Jurkat, Clone E6-1 (cell line): ENCODE data around the gene CNTN3.

Experiments used
- DNase-seq: peaks from one replicate; pipeline ENCODE4 v3.0.0-alpha.2; 2011; ENCODE audit warnings: low read depth, low spot score
- H3K4me3 ChIP-seq: 2 replicates; pipeline ENCODE4 v1.5.1; 2011; ENCODE audit warnings: mild to moderate bottlenecking, low read length, control low read depth, moderate library complexity

CNTN3 gene

DNA sequence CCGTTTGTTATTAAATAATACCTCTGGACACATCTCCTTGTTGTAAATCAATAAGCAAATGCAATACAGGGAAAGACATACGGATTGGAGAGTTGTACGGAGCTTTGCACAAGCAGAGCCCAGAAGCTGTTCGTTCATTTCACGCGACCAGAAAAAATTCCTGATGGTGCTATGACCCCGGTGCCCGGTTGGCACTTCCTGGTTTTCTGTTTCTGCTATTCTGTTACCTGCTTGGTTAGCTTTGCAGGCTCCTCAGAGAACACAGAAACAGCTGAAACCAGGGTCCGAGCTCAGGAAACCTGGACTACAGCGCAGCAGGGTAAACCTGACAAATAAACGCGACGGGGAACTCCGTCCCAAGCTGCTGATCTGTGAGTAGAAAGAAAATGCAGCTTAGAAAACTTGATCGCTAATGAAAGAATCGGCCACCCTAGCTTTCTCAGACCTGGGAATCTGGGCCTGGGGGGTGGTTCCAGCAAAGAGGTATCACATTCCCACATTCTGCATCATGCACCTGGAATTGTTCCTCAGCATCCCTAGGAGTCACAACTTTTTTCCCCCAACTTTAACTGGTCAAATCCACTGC is 845 bp downstream of the CNTN3 start:
- no peak for DNase-seq
- H3K4me3 ChIP-seq, result no peak overlapping the region

DNA sequence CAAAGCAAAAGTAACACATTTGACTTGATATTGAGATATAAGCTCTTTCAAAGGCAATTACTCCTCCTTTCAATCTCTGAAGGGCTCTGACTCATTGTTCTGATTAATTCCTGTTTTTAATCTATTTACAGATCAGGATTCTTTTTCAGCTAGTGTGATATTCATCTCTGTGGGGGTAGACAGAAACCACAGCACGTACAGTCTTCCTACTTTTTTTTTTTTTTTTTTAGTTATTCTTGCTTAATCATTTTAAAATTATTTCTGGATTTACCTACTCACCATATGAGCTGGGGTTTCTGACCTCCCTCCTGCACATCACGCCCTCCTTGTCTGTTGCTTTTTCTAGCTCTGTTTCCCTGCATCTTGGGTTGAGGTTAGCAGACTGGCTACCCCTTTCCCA is 1.4 kb downstream of the CNTN3 start:
- H3K4me3 ChIP-seq, result no peak overlapping the region
- DNase-seq, result no peak

DNA sequence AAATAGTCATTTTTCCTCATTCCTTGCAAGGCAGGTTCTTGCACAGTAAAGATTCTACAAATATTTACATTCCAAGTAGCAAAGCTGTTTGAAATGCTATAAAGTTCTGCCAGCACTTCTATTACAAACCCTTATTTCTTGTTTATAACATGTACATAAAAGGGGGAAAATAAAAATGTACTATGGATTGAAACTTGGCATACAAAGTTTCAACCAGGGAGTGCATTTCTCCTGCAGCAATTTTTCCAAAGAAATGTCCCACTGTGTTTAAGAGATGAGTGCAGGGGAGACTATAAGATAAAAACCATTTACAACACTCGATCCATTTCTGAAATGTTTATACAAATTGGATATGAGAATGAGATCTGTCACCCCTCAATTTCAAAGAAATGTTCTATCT is 3.3 kb downstream of the CNTN3 start:
- no peak for DNase-seq
- H3K4me3 ChIP-seq, result no peak overlapping the region

DNA sequence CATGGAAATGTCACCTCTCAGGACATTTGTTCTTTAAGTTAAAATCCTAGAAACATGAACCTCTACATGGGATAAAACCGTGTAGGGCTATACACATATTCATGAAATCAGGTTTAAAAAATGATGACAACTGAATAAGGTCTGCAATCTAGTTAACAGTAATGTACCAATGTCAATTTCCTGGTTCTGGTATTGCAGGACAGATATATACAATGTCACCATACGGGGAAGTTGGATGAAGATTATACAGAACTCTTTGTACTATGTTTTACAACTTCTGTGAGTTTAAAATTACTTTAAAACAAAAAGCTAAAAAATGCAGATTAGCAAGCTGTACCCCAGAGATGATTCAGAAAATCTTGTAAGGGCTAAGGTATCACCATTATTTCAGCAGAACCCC is 6.7 kb downstream of the CNTN3 start:
- DNase-seq, result no peak
- H3K4me3 ChIP-seq, result no peak overlapping the region

DNA sequence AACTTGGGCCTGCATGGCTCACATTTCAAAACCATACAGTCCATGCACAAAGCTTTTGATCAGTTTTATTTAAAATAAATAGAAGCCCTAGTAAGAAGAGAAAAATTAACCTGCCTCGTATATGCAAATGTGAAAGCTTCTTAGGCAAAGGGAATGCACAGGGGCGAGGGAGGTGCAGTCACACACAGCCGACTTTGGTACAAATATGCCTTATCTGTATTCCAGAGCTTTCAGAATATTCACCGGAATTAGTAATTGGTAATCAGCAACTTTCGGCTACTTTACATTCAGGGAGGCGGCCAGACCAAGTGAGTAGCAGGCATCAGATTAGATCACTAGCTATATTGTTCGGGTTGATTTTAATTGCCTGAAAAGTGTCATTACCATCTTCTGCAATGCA is 7.5 kb downstream of the CNTN3 start:
- H3K4me3 ChIP-seq, result no peak overlapping the region
- no peak for DNase-seq

DNA sequence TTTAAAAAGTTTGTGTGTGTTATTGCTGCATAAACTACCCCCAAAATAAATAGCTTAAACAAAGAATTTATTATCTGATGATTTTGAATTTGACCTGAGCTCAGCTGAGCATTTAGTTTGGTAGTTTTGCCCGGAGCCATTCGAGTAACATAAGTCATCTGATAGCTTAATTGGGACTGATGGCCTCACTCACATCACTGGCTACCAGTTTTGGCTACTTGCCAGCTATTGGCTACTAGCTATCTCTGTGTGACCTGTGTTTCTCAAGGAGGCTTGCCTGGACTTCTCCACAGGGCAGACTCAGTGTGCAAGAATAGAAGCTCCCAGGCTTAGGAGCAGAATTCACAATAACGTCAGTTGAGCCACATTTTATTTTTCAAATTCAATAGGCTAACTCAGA is 9.0 kb downstream of the CNTN3 start:
- no peak overlapping the region for H3K4me3 ChIP-seq
- DNase-seq, result no peak

DNA sequence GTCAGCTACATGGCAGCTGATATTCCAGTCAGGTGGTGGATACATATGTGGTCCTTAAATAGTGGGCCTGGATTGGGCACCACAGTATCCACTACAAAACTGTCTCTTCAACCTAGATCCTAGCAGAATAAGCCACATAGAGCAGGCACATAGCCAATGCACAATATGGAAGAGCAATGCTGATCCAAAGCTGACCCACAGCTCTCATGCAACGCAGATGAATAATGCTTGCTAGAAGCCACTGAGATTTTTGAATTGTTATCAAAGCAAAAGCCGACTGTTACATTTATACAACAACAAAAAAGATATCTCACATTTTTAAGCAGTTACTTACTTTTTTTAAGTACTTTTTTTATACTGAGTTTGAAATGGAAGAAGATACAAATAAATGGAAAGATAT is 11.2 kb downstream of the CNTN3 start:
- no peak for DNase-seq
- H3K4me3 ChIP-seq, result no peak overlapping the region

DNA sequence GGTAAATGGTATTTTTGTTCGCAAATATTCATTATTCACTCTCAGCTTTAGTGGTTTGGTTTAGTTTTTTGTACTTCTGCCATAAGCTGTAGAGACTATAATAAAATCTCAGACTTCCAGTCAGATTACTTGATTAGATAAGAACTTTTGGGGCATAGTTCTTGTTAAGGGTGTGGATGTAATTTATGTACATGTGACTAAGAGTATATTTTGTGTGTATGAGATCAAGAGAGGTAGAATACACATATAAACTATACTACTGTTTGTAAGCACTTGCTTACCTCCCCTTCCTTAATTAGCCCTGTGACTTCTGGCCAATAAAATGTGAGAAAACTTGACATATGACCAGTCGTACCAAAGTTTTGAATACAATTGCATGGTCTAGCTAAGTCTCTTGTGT is 12.0 kb downstream of the CNTN3 start:
- no peak for DNase-seq
- H3K4me3 ChIP-seq, result no peak overlapping the region

DNA sequence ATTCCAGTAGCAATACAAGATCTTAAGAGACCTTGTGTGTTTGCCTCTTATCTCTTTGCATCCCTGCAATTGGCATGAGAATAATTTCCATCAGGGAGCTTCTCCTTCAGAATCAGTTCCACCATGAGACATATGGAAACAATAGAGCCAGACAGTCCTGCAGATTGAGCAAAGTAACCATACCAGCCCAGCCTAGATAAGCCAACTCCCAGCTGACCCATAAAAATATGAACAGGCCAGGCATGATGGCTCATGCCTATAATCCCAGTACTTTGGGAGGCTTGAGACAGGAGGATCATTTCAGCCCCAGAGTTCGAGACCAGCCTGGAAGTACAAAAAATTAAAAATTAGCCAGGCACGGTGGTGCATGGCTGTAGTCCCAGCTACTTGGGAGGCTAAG is 12.7 kb downstream of the CNTN3 start:
- no peak for DNase-seq
- no peak overlapping the region for H3K4me3 ChIP-seq

DNA sequence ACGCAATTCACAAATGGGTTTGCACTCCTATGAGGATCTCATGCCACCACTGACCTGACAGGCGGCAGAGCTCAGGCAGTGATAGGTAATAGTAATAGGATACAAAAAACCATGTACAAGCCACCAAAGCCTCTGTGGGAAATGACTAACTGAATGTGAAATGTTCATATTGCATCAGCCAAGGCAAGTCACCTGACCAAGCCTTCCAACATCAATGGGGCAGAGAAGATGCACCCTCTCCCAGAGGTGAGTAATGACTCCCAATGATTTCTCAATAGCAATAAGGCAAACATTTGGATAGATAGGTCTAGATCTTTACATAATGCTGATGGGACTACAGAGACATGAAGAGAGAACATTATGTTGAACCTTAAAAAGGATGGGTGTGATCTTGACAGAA is 14.9 kb downstream of the CNTN3 start:
- H3K4me3 ChIP-seq, result no peak overlapping the region
- DNase-seq, result no peak

DNA sequence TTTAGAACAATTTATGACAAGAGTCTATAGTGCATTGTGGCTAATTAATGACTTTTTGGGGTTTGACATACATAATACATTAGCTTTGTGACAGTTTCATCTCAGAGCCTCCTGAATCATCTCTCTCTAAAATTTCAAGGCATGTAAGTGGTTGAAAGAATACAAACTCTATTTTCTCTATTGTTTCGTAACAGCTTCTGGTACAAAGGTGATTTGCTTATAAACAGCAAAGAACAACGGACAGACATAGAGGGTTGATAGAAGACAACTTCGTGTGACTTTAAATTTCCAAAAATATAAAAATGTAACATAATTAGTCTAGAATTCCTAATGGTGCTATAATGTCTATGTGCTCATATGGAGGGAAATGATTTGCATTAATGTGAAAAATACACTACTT is 21.3 kb downstream of the CNTN3 start:
- no peak for DNase-seq
- no peak overlapping the region for H3K4me3 ChIP-seq

DNA sequence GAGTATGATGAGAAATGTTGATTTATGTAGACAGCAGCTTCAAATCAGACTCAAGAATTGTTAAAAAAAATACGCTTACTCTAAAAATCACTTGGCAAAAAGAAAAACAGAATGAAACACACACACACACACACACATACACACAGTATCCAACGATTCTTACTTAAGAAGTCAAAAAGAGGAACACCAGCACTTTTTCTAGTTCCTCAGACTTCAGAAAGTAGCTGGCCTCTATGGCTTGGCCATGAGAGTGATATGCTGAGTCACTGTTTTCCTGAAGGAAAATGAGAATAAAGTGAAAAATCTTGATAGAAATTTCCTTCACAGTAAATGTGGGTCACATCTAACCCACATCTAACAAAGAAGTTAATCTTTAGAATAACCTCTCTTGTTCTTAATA is 22.1 kb downstream of the CNTN3 start:
- no peak overlapping the region for H3K4me3 ChIP-seq
- DNase-seq, result no peak

DNA sequence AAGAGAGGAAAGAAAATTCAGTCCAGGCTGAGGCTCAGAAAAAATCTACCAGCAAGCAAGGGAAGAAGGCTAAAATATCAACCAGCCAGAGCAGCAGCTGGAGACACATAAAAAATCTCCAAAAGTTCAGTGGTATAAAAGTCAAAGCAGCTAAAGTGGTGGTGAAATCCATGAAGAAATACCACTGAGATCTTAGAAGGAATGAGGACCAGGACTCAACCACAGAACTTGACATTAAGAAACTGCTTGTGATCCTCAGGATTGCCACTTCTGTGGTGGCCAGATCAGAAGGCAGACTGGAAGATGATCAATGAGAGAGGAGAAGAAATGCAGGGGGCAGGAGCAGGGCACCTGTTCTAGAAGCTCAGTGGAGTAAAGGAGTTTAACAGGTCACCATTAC is 22.5 kb downstream of the CNTN3 start:
- DNase-seq, result no peak

DNA sequence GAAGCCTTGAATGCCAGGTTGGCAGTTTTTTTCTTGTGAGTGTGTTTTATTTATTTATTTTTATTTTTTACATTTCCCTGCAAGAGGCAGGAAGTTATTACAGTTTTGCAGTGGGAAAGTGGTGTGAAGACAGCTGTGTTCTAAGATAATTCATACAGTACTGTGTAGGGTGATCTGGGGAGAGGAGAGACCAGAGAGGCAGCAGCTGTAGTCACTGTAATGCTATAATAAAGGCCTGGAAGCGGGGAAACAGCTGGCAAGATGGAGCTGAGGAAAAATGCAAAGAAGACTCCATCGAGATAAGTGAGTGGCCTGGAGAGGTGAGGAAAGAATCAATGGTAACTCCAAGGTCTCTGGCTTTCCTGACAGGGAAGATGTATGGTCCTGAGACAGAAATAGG is 23.1 kb downstream of the CNTN3 start:
- no peak for DNase-seq

More for the DNA sequence above, 22.5 kb downstream of the CNTN3 start:
- H3K4me3 ChIP-seq, result no peak overlapping the region

DNA sequence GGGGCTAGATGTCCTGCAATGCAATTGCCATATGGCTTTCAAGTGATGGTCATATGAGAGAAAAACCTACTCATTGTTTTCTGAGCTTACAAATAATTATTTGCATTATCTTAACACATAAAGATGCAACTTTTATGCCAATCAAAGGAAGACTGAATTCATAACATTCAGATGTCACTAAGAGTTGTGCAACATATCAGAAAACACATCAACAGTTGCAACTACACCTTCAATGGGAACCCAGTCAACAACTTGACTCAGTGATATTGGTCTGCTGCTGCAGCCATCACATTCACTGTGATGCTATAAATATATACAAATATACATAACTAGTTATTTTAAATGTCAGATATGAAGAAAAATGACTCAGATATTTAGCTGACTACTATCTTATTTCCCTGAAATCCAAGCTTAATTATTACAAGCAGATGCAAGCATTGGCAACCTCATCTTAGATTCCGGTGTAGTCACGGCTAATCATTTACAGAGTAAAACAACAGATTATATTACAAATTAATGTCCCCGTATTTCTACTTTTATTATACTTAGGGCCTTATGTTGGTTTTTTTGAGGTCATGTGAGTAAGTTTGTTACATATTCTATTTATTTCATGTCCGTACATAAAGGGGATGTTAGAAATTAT is 23.7 kb downstream of the CNTN3 start:
- H3K4me3 ChIP-seq, result no peak overlapping the region
- no peak for DNase-seq

More for the DNA sequence above, 23.1 kb downstream of the CNTN3 start:
- H3K4me3 ChIP-seq, result no peak overlapping the region

DNA sequence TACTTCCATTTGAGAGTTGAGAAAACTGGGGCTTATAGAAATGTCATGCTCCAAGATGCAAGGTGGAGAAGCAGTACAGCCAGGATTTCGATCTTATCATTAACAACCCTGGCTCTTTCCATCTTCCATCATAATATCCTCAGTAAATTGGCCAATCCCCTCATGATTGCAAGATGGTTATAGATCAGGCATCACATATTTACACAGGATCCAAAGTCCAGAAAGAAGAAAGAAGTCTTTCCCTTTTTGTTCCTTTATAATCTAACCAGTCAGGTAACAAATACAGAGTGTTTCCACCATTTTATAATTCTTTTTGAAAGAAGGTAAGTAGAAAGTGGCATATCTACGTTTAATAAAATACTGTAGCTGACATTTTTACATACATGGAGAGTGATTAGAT is 29.7 kb downstream of the CNTN3 start:
- no peak overlapping the region for H3K4me3 ChIP-seq
- DNase-seq, result no peak

DNA sequence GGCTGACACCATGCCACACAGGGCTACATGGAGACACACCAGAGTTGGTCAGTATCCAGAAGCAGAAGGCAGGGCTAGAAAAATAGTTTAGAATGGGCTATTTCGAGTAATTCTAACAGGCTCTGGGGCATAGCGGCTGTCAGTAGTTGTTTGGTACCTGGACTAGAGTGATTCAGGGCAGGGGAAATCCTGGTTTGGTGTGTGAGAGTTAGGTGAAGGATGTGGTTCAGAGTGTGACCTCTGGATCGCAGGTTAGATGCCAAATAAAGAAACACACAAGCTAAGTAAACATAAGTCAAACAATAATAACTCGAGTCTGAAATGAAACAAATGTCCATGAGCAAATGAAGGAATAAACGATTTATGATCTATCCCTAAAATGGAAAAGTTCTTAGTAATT is 31.5 kb downstream of the CNTN3 start:
- DNase-seq, result no peak
- H3K4me3 ChIP-seq, result no peak overlapping the region

DNA sequence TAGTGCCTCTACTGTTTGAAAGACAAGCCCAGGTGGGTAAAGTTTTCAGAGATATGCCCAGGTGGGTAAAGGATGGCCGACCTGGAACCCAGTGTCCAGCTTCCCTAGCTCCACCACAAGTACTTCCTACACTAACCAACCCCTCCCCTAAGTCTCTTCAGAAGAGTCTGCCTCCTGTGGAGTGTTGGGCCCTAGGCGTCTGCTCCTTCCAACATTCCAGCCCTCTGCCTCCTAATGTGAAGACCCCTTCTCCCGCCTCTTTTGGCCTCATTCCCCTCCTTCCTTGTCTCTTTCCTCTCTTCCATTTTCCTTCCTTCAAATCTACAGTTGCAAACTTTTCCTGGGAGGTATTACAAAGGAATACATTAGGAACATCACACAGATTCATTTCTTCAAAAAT is 38.6 kb downstream of the CNTN3 start:
- no peak overlapping the region for H3K4me3 ChIP-seq
- DNase-seq, result no peak

DNA sequence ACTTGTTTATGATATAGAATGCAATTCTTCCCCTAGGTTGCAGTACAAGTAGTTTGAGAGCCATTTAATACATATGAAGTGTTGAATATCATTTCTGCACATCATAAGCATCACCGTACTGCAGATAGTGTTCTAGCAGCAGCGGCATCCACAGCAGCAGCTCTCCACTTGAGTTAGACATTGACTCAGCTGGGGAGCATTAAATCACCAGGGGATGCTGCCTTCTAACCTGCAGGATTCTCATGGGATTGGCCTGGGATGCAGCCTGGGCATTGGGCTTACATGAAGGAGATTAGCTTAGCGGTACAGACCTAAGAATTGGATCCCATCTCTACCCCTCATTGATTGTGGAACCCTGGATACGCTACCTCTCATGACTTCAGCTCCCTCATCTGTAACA is 43.3 kb downstream of the CNTN3 start:
- no peak overlapping the region for H3K4me3 ChIP-seq
- no peak for DNase-seq
